Astrocyte of the cerebellum (primary cell): ENCODE results near the gene CLK2.

ENCODE experiments used
- DNase-seq: peaks from one replicate; pipeline ENCODE4 v3.0.0-alpha.2; 2011; ENCODE audit warnings: low read depth
- H3K4me3 ChIP-seq: 2 replicates; pipeline ENCODE4 v1.5.1; 2011; ENCODE audit warnings: mild to moderate bottlenecking, low read depth, low read length, moderate library complexity
- in situ Hi-C: cut with HindIII; loops from 2 replicates; pipeline ENCODE4 v1.10.0; 2017; ENCODE audit warnings: low sequenced_read_pairs
- TF ChIP-seq, protein P1 (sequence below): IDR thresholded peaks from 2 replicates; pipeline ENCODE4 v1.5.1; 2012; ENCODE audit warnings: low read length, low read depth, moderate library complexity, mild to moderate bottlenecking; ENCODE audit errors: missing control alignments

The CLK2 gene

DNA sequence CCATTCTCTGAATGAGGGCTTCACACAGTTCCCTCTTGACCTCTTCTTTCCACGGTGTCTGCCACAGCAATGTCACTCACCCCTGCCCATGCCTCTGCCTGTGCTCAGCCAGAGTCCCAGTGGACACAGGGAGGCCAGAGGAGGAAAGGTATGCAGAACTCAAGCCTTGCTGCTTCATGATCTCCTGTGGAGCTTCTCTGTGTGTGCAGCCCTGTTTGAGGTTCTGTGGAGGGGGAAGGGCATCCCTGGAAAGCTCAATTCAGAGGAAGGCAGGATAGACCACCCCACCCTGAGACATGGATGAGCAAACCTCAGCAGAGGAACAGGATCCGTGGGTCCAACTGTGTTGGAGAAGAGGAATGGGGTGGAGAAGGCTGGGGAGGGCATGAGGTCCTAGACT, 6.0 kb upstream of the CLK2 start:
- no peak overlapping the region for H3K4me3 ChIP-seq
- in situ Hi-C loops = no loop called here
- no peak for DNase-seq
- TF ChIP-seq, protein P1, sequence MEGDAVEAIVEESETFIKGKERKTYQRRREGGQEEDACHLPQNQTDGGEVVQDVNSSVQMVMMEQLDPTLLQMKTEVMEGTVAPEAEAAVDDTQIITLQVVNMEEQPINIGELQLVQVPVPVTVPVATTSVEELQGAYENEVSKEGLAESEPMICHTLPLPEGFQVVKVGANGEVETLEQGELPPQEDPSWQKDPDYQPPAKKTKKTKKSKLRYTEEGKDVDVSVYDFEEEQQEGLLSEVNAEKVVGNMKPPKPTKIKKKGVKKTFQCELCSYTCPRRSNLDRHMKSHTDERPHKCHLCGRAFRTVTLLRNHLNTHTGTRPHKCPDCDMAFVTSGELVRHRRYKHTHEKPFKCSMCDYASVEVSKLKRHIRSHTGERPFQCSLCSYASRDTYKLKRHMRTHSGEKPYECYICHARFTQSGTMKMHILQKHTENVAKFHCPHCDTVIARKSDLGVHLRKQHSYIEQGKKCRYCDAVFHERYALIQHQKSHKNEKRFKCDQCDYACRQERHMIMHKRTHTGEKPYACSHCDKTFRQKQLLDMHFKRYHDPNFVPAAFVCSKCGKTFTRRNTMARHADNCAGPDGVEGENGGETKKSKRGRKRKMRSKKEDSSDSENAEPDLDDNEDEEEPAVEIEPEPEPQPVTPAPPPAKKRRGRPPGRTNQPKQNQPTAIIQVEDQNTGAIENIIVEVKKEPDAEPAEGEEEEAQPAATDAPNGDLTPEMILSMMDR = no peak

DNA sequence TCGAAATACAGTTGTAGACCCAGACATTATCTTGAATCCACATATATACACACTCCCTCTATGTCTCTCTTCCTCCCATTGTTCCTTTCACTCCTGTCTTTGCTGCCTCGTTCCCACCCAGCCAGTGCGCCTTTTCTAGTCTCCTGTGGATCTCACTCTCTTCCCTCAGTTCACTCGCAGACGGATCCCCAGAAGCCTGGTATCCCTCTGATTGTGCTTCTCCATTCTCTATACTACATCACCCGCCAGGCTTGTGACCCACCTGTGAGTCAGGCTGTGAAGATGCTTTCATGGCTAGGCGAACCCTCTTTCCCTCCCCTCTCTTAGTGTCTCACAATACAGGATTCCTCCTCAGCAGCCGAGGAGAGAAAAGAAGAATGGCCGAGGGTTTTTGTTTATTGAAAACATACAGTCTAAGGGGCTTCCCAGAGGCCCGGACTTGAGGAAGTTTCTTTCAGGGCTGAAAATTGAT, 5.4 kb upstream of the CLK2 start:
- DNase-seq = no peak
- in situ Hi-C loops = no loop called here
- TF ChIP-seq, protein P1 = no peak
- no peak overlapping the region for H3K4me3 ChIP-seq

DNA sequence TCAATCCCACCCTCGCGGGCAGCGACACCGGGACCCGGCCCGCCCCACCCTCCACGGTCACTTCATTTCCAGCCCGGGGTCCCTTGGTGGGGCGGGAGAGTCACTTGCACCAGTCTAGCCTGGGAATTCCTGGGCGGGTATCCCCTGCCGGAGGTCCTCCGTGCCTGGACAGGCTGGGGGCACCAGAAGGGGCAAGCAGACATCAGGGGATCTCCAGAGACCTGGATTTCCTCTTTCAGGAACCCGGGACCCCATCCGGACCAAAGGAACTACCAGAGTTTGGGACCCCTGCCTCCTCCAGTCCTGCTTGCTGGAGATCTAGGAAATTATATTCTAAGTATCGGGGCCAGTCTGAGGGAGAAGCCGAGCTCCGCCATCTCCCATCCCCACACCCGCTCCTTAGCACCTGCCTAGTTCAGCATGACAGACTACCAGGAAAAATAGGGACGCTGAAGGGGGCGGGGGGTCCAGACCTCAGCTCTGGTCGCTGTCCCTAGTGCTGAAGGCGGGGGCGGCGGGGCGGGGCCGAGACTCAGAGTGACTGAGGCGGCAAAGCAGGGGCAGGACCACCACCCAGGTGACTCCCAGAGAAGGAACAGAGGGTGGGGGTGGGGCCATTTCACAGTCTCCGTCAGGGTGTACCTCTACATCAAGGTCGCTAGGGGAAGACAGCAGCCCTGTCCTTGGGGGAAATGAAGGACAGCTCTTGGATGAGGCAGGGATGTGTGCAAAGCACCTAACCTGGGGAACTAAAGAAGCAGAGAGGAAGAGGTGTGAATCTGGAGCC, 4.8 kb upstream of the CLK2 start:
- in situ Hi-C loops = no loop called here
- no peak for DNase-seq
- H3K4me3 ChIP-seq = peak overlapping the region; percentile 60
- TF ChIP-seq, protein P1 = peak; percentile 44

DNA sequence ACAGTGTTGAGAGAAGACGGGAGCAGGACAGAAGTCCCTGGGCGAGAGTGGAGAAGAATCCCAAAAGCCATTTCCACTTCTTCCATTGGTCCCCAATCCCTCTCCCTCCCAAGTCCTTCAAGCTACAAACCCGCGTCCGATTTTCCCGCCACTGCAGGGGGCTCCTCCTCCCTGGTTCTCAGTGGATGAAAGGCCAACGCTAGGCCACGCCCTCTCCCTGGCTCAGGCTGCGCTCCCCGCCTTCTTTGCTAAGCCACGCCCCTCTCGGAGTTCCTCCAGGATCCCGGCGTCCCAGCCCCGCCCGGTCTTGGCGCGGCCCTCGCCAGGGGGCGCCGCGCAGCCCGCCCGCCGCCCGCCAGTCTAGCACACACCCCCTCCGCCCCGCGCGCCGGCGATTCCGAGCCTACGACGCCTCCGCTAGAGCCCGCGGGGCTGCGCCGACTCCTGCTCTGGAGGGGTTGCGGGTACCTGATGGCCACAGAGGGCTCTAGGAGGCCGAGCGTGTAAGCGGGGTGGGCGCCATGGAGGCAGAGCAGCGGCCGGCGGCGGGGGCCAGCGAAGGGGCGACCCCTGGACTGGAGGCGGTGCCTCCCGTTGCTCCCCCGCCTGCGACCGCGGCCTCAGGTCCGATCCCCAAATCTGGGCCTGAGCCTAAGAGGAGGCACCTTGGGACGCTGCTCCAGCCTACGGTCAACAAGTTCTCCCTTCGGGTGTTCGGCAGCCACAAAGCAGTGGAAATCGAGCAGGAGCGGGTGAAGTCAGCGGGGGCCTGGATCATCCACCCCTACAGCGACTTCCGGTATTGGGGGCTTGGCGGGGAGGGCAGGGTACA, 4.0 kb upstream of the CLK2 start, which contains the start of gene HCN3:
HCN3 (plus strand) TSS at position 394 of the 832 bp plus-strand sequence; CDS start at position 522, 128 bp downstream.
- TF ChIP-seq, protein P1 = peak; percentile 36
- peak; percentile 87 for DNase-seq
- peak within 1 kb of the TSS; percentile 60 for H3K4me3 ChIP-seq
- in situ Hi-C loops = no loop called here

DNA sequence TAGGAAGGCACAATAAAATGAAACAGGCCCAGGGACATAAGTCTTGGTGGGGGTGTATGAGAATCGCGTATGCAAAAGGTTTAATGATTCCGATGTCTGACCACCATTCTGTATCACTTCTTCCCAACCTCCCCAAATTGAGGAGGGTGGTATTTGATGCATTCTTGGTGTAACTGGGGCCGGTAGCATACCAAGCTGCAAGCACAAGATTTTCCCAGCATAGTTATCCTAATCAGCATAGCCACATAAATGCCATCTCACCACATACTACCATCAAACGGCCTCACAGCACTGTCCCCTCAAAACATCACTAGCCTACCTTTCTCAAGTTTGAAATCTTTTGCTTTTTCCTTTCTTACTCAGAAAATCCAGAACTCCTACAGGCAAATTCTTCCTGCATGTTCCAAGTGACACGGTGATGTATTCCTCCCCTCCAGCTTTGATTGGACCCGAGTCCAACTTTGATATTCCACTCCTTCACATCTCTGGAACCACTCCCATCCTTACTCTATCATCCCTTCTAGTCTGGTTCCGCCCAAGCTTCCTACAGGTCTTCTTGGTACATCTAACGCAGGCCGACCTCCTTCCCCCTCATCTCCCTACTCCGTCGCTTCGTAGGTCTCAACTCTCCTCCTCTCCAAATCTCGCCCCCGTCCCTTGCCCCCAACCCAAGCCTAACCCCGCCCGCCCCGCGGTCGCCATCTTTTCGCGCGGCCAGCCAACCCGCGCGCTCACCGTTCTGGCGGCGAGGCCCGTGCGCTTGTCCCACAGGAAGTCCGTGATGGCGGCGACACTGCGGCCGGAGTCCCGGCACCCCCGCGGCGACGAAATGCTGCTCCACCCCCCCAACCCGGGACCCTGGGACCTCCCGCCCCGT, 600 bp downstream of the CLK2 start:
- TF ChIP-seq, protein P1 = no peak
- in situ Hi-C loops = no loop called here
- peak; percentile 37 for DNase-seq
- H3K4me3 ChIP-seq = peak overlapping the region; percentile 82

DNA sequence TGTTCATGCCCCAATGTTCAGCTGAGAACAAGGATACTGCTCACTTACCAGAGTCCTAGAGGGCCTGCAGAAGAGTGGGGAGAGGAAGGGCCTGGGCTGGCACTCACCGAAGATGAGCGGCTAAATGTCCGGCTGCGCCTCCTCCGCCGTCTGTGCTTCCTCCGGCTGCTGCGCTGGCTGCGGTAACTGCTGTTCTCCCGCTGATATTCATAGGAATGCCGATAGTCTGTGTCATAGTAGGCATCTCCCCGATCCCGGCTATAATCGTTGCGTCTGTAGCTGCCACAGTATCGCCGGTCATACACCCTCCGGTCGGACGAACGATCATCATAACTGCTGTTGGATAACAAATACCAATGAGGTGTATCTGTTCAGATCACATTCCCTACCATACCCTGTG, 3.9 kb downstream of the CLK2 start:
- no peak for DNase-seq
- no peak overlapping the region for H3K4me3 ChIP-seq
- TF ChIP-seq, protein P1 = no peak
- in situ Hi-C loops = no loop called here
